SK-N-SH treated with all-trans-retinoic acid at 6 μM for 48 hours (cell line): Measurements from ENCODE around the gene SERPINB4.

Source experiments
- ATAC-seq: fragments of 200-7000 bp; cut with Tn5 transposase; 3 replicates; pipeline ENCODE4 v1.9.1; 2020; ENCODE audit warnings: mild to moderate bottlenecking, moderate library complexity
- BACH2 ChIP-seq: fragments of 250-450 bp; sonication (Bioruptor Pico); IDR thresholded peaks from 2 replicates; pipeline ENCODE4 v1.9.0; 2021; ENCODE audit warnings: mild to moderate bottlenecking, borderline replicate concordance
- CSDC2 ChIP-seq: fragments of 250-450 bp; sonication (Bioruptor Pico); IDR thresholded peaks from 2 replicates; pipeline ENCODE4 v1.5.0; 2020; ENCODE audit warnings: mild to moderate bottlenecking, moderate library complexity
- ESRRG ChIP-seq: fragments of 250-450 bp; sonication (Bioruptor Pico); IDR thresholded peaks from 2 replicates; pipeline ENCODE4 v1.6.1; 2021; ENCODE audit warnings: mild to moderate bottlenecking
- ISL1 ChIP-seq: fragments of 250-450 bp; sonication (Bioruptor Pico); IDR thresholded peaks from 2 replicates; pipeline ENCODE4 v2.1.2; 2022; ENCODE audit warnings: mild to moderate bottlenecking, moderate library complexity
- OSR1 ChIP-seq: fragments of 250-450 bp; sonication (Bioruptor Pico); IDR thresholded peaks from 2 replicates; pipeline ENCODE4 v1.8.0; 2022; ENCODE audit warnings: moderate library complexity, mild to moderate bottlenecking, inconsistent platforms
- PPARA ChIP-seq: fragments of 250-450 bp; sonication (Bioruptor Pico); IDR thresholded peaks from 2 replicates; pipeline ENCODE4 v1.5.0; 2020; ENCODE audit warnings: mild to moderate bottlenecking, borderline replicate concordance
- RARB ChIP-seq: fragments of 250-450 bp; sonication (Bioruptor Pico); IDR thresholded peaks from 2 replicates; pipeline ENCODE4 v1.8.0; 2021; ENCODE audit warnings: mild to moderate bottlenecking, moderate library complexity
- SNAI2 ChIP-seq: fragments of 250-450 bp; sonication (Bioruptor Pico); IDR thresholded peaks from 2 replicates; pipeline ENCODE4 v1.5.0; 2020; ENCODE audit warnings: mild to moderate bottlenecking, moderate library complexity
- TCF4 ChIP-seq: fragments of 250-450 bp; sonication (Bioruptor Pico); IDR thresholded peaks from 2 replicates; pipeline ENCODE4 v1.8.0; 2021; ENCODE audit warnings: mild to moderate bottlenecking, moderate library complexity, borderline replicate concordance
- ZC3H10 ChIP-seq: fragments of 250-450 bp; sonication (Bioruptor Pico); IDR thresholded peaks from 2 replicates; pipeline ENCODE4 v1.5.1; 2021; ENCODE audit warnings: mild to moderate bottlenecking, moderate library complexity
- ZFP3 ChIP-seq: fragments of 250-450 bp; sonication (Bioruptor Pico); IDR thresholded peaks from 2 replicates; pipeline ENCODE4 v1.5.0; 2020; ENCODE audit warnings: mild to moderate bottlenecking, moderate library complexity
- ZFP30 ChIP-seq: fragments of 450-650 bp; formaldehyde crosslinking; IDR thresholded peaks from 2 replicates; pipeline ENCODE4 v1.5.0; 2022; ENCODE audit warnings: mild to moderate bottlenecking, moderate library complexity
- ZNF565 ChIP-seq: fragments of 450-650 bp; formaldehyde crosslinking; conservative IDR thresholded peaks from 2 replicates; pipeline ENCODE4 v1.5.0; 2020; ENCODE audit warnings: low read depth, mild to moderate bottlenecking, moderate library complexity
- ZNF70 ChIP-seq: fragments of 450-650 bp; formaldehyde crosslinking; IDR thresholded peaks from 2 replicates; pipeline ENCODE4 v1.5.0; 2020; ENCODE audit warnings: mild to moderate bottlenecking, moderate library complexity
- ZNF8 ChIP-seq: fragments of 450-650 bp; formaldehyde crosslinking; IDR thresholded peaks from 2 replicates; pipeline ENCODE4 v1.5.0; 2020; ENCODE audit warnings: mild to moderate bottlenecking, moderate library complexity
- TF ChIP-seq, protein P1 (sequence below): fragments of 250-450 bp; sonication (Bioruptor Pico); IDR thresholded peaks from 2 replicates; pipeline ENCODE4 v1.8.0; 2020; ENCODE audit warnings: mild to moderate bottlenecking, moderate library complexity, borderline replicate concordance
- TF ChIP-seq, protein P2 (sequence below): fragments of 250-450 bp; sonication (Bioruptor Pico); IDR thresholded peaks from 2 replicates; pipeline ENCODE4 v1.5.1; 2020; ENCODE audit warnings: low read depth, mild to moderate bottlenecking, moderate library complexity
- TF ChIP-seq, protein P3 (sequence below): fragments of 250-450 bp; sonication (Bioruptor Pico); IDR thresholded peaks from 2 replicates; pipeline ENCODE4 v1.5.0; 2020; ENCODE audit warnings: mild to moderate bottlenecking, moderate library complexity
- TF ChIP-seq, protein P4 (sequence below): fragments of 250-450 bp; sonication (Bioruptor Pico); IDR thresholded peaks from 2 replicates; pipeline ENCODE4 v1.8.0; 2021; ENCODE audit warnings: low read depth, mild to moderate bottlenecking, moderate library complexity, borderline replicate concordance
- TF ChIP-seq, protein P5 (sequence below): fragments of 250-450 bp; sonication (Bioruptor Pico); IDR thresholded peaks from 2 replicates; pipeline ENCODE4 v1.5.1; 2021; ENCODE audit warnings: mild to moderate bottlenecking, moderate library complexity

SERPINB4 gene

DNA sequence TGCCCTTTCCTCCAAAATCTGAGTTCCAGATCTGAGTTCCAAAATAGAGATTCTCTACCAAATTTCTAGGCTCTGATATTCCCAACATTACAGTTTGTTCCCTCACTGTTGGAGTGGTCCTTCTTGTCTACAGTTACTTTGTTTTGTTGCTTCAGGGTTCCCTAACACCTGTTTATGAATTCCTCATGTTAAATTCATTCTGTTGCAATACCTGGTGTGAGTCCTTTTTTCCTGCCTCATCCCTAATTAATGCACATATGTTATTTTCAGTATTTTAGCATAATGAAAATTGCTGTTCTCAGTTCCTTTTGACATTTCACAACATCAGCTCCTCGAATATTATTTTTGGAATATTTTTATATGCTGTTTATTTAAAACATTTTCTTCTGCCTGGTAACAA, 40.7 kb downstream of the SERPINB4 start:
- no peak for ATAC-seq

DNA sequence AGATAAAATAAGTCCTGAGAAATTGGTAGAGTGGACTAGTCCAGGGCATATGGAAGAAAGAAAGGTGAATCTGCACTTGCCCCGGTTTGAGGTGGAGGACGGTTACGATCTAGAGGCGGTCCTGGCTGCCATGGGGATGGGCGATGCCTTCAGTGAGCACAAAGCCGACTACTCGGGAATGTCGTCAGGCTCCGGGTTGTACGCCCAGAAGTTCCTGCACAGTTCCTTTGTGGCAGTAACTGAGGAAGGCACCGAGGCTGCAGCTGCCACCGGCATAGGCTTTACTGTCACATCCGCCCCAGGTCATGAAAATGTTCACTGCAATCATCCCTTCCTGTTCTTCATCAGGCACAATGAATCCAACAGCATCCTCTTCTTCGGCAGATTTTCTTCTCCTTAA, 47.1 kb downstream of the SERPINB4 start:
- ATAC-seq: no peak
- TF ChIP-seq SNAI2 (CRISPR knock-in tag) (no peak), CSDC2 (CRISPR knock-in tag) (no peak)
- TF ChIP-seq, protein P1, sequence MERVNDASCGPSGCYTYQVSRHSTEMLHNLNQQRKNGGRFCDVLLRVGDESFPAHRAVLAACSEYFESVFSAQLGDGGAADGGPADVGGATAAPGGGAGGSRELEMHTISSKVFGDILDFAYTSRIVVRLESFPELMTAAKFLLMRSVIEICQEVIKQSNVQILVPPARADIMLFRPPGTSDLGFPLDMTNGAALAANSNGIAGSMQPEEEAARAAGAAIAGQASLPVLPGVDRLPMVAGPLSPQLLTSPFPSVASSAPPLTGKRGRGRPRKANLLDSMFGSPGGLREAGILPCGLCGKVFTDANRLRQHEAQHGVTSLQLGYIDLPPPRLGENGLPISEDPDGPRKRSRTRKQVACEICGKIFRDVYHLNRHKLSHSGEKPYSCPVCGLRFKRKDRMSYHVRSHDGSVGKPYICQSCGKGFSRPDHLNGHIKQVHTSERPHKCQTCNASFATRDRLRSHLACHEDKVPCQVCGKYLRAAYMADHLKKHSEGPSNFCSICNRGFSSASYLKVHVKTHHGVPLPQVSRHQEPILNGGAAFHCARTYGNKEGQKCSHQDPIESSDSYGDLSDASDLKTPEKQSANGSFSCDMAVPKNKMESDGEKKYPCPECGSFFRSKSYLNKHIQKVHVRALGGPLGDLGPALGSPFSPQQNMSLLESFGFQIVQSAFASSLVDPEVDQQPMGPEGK: no peak

More for the DNA sequence above, 40.7 kb downstream of the SERPINB4 start:
- TF ChIP-seq TCF4 (CRISPR knock-in tag): no peak
- TF ChIP-seq, protein P2, sequence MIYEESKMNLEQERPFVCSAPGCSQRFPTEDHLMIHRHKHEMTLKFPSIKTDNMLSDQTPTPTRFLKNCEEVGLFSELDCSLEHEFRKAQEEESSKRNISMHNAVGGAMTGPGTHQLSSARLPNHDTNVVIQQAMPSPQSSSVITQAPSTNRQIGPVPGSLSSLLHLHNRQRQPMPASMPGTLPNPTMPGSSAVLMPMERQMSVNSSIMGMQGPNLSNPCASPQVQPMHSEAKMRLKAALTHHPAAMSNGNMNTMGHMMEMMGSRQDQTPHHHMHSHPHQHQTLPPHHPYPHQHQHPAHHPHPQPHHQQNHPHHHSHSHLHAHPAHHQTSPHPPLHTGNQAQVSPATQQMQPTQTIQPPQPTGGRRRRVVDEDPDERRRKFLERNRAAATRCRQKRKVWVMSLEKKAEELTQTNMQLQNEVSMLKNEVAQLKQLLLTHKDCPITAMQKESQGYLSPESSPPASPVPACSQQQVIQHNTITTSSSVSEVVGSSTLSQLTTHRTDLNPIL: no peak
- no peak for TF ChIP-seq ZNF70 (CRISPR knock-in tag)
- TF ChIP-seq, protein P3, sequence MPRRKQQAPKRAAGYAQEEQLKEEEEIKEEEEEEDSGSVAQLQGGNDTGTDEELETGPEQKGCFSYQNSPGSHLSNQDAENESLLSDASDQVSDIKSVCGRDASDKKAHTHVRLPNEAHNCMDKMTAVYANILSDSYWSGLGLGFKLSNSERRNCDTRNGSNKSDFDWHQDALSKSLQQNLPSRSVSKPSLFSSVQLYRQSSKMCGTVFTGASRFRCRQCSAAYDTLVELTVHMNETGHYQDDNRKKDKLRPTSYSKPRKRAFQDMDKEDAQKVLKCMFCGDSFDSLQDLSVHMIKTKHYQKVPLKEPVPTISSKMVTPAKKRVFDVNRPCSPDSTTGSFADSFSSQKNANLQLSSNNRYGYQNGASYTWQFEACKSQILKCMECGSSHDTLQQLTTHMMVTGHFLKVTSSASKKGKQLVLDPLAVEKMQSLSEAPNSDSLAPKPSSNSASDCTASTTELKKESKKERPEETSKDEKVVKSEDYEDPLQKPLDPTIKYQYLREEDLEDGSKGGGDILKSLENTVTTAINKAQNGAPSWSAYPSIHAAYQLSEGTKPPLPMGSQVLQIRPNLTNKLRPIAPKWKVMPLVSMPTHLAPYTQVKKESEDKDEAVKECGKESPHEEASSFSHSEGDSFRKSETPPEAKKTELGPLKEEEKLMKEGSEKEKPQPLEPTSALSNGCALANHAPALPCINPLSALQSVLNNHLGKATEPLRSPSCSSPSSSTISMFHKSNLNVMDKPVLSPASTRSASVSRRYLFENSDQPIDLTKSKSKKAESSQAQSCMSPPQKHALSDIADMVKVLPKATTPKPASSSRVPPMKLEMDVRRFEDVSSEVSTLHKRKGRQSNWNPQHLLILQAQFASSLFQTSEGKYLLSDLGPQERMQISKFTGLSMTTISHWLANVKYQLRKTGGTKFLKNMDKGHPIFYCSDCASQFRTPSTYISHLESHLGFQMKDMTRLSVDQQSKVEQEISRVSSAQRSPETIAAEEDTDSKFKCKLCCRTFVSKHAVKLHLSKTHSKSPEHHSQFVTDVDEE: no peak
- TF ChIP-seq SNAI2 (CRISPR knock-in tag): no peak
- TF ChIP-seq ISL1 (CRISPR knock-in tag): no peak
- TF ChIP-seq RARB (CRISPR knock-in tag): no peak
- no peak for TF ChIP-seq ZC3H10 (CRISPR knock-in tag)
- TF ChIP-seq ESRRG (CRISPR knock-in tag): no peak
- no peak for TF ChIP-seq OSR1 (CRISPR knock-in tag)
- TF ChIP-seq, protein P4, sequence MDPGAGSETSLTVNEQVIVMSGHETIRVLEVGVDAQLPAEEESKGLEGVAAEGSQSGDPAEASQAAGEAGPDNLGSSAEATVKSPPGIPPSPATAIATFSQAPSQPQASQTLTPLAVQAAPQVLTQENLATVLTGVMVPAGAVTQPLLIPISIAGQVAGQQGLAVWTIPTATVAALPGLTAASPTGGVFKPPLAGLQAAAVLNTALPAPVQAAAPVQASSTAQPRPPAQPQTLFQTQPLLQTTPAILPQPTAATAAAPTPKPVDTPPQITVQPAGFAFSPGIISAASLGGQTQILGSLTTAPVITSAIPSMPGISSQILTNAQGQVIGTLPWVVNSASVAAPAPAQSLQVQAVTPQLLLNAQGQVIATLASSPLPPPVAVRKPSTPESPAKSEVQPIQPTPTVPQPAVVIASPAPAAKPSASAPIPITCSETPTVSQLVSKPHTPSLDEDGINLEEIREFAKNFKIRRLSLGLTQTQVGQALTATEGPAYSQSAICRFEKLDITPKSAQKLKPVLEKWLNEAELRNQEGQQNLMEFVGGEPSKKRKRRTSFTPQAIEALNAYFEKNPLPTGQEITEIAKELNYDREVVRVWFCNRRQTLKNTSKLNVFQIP: no peak
- TF ChIP-seq ZFP3 (CRISPR knock-in tag): no peak
- TF ChIP-seq, protein P1: no peak
- no peak for TF ChIP-seq PPARA (CRISPR knock-in tag)
- TF ChIP-seq, protein P5, sequence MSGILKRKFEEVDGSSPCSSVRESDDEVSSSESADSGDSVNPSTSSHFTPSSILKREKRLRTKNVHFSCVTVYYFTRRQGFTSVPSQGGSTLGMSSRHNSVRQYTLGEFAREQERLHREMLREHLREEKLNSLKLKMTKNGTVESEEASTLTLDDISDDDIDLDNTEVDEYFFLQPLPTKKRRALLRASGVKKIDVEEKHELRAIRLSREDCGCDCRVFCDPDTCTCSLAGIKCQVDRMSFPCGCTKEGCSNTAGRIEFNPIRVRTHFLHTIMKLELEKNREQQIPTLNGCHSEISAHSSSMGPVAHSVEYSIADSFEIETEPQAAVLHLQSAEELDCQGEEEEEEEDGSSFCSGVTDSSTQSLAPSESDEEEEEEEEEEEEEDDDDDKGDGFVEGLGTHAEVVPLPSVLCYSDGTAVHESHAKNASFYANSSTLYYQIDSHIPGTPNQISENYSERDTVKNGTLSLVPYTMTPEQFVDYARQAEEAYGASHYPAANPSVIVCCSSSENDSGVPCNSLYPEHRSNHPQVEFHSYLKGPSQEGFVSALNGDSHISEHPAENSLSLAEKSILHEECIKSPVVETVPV: no peak
- no peak for TF ChIP-seq ZFP30
- TF ChIP-seq ZNF8 (CRISPR knock-in tag): no peak
- no peak for TF ChIP-seq ZNF565 (CRISPR knock-in tag)
- no peak for TF ChIP-seq BACH2

DNA sequence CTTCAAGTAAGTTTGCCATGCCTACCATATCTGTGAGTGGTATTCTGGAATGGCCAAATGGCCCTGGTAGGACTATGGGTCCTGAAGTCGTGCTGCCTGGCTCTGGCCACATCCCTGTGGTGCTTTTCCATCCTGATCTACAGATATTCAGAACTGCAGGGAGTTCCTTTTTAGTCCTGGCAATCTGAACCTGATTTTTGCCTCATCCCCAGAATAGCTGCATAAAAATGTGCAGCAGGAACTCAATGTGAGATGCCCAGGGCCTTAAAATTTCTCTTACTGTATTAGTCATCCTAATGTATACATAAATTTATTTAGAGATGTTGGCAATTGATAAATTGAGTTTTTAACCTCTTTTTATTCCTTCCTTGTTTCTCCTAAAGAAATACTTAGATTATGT, 51.6 kb downstream of the SERPINB4 start:
- TF ChIP-seq RARB (CRISPR knock-in tag): no peak
- no peak for TF ChIP-seq BACH2
- no peak for TF ChIP-seq ESRRG (CRISPR knock-in tag)
- TF ChIP-seq ZNF70 (CRISPR knock-in tag): no peak
- no peak for TF ChIP-seq ZC3H10 (CRISPR knock-in tag)
- no peak for TF ChIP-seq ZNF8 (CRISPR knock-in tag)
- no peak for TF ChIP-seq ZNF565 (CRISPR knock-in tag)
- no peak for ATAC-seq
